GM12865 (cell line): ENCODE results near the gene GM2A.
"Not testable (repeated sequence)": the region's sequence is repeated elsewhere in the genome, so short reads cannot be mapped to it uniquely, and the experiment has no call there.

Experiments used
- DNase-seq: peaks from one replicate; pipeline ENCODE4 v3.0.0; 2010; ENCODE audit warnings: low read depth
- H3K4me3 ChIP-seq: 2 replicates; pipeline ENCODE4 v1.5.1; 2011; ENCODE audit warnings: mild to moderate bottlenecking, low read depth, low read length, control low read depth
- TF ChIP-seq, protein P1 (sequence below): IDR thresholded peaks from 2 replicates; pipeline ENCODE4 v1.5.1; 2011; ENCODE audit warnings: low read length, control low read depth, low read depth, inconsistent platforms; ENCODE audit not compliant: insufficient read depth; ENCODE audit errors: missing control alignments

Gene GM2A

GRCh38 chr5:151296478-151296830 lies 43.5 kb downstream of the GM2A start:
- TF ChIP-seq, protein P1, sequence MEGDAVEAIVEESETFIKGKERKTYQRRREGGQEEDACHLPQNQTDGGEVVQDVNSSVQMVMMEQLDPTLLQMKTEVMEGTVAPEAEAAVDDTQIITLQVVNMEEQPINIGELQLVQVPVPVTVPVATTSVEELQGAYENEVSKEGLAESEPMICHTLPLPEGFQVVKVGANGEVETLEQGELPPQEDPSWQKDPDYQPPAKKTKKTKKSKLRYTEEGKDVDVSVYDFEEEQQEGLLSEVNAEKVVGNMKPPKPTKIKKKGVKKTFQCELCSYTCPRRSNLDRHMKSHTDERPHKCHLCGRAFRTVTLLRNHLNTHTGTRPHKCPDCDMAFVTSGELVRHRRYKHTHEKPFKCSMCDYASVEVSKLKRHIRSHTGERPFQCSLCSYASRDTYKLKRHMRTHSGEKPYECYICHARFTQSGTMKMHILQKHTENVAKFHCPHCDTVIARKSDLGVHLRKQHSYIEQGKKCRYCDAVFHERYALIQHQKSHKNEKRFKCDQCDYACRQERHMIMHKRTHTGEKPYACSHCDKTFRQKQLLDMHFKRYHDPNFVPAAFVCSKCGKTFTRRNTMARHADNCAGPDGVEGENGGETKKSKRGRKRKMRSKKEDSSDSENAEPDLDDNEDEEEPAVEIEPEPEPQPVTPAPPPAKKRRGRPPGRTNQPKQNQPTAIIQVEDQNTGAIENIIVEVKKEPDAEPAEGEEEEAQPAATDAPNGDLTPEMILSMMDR, result no peak
- H3K4me3 ChIP-seq, result no peak overlapping the region
- no peak for DNase-seq

GRCh38 chr5:151296974-151297373 lies 44.0 kb downstream of the GM2A start:
- no peak overlapping the region for H3K4me3 ChIP-seq
- no peak for DNase-seq
- TF ChIP-seq, protein P1, result no peak

DNA sequence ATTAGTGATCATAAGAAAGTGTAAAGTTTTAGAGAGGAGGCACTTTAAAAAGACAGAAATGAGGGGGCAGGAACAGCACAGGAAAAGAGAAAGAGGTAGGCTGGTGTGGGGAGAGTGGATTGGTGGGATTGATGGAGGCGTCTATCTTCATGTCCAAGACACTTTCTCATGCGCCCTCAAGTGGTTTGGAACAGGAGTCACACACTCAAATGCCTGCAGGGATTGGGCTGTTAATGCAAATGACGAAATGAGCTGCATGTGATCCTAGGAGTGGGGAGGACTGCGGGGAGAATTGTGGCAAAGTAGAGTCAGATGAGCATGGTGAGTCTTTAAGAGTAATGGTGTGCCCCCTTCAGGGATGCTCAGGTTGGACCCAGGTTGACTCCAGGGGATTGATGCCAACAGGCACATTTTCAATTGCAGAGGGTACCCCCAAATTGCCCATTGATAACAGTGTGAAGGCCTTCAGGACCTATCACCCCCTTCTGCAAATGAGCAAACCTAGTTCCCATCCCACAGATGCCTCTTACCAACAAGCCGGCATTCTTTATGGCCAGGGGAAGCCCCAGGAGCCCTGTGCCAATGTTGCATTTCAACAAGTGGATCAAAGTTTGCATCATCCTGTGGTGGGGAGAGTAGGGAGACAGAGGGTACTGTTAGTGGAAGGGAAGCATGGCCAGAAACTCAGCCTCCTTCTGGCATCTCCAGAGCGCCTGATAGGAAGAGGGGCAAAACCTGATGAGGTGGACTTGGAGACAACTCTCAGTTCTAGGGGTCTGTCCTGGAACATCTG lies 45.3 kb downstream of the GM2A start:
- DNase-seq, result no peak
- no peak overlapping the region for H3K4me3 ChIP-seq
- TF ChIP-seq, protein P1, result no peak

GRCh38 chr5:151303666-151304065 lies 50.7 kb downstream of the GM2A start, which contains the start of gene SLC36A3:
TSS of gene SLC36A3 (minus strand) at chr5:151303766. CDS start at chr5:151303354, 412 bp downstream.
- no peak for DNase-seq
- TF ChIP-seq, protein P1, result no peak
- H3K4me3 ChIP-seq, result no peak within 1 kb of the TSS

DNA sequence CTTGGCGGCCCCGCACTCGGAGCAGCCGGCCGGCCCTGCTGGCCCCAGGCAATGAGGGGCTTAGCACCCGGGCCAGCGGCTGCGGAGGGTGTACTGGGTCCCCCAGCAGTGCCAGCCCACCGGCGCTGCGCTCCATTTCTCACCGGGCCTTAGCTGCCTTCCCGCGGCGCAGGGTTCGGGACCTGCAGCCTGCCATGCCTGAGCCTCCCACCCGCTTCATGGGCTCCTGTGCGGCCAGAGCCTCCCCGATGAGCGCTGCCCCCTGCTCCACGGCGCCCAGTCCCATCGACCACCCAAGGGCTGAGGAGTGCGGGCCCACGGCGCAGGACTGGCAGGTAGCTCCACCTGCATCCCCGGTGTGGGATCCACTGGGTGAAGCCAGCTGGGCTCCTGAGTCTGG lies 56.3 kb downstream of the GM2A start:
- not testable (repeated sequence) for H3K4me3 ChIP-seq, DNase-seq

DNA sequence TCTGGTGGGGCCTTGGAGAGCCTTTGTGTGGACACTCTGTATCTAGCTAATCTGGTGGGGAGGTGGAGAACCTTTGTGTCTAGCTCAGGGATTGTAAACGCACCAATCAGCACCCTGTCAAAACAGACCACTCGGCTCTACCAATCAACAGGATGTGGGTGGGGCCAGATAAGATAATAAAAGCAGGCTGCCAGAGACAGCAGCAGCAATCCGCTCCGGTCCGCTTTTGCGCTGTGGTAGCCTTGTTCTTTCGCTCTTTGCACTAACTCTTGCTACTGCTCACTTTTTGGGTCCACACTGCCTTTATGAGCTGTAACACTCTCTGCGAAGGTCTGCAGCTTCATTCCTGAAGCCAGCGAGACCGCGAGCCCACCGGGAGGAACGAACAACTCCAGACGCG lies 56.8 kb downstream of the GM2A start:
- DNase-seq, H3K4me3 ChIP-seq: not testable (repeated sequence)

GRCh38 chr5:151310932-151311331 lies 57.9 kb downstream of the GM2A start:
- no peak for DNase-seq
- H3K4me3 ChIP-seq, result no peak overlapping the region
- TF ChIP-seq, protein P1, result no peak

DNA sequence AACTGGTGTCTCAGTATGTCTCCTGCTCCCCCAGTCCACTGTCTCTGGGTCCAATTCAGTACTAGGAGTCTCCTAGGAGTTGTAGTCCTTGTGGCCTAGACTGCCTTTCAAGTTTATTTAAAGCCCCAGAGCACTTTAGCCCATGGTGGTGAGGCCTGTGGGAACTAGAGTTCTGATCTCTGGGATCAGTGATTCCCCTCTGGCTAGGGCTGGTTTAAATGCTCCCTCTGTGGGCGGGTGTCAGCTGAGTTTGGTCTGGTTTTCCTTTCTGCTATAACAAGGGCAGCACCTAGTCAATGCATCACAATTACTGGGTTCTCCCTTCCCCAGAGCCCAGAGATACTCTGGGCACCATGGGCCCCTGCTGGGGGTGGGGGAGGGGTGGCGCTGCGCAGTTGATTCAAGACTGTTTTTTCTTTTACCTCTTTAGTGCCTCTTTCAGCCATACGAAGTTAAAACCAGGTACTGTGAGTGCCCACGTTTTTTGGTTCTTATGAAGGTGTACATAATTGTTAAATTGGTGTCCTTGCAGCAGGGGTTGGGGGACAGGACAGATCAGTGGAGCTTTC lies 59.9 kb downstream of the GM2A start:
- TF ChIP-seq, protein P1, result no peak
- H3K4me3 ChIP-seq, result no peak overlapping the region
- DNase-seq, result no peak
